Activated naive CD8-positive, alpha-beta T cell treated with anti-CD3 and anti-CD28 coated beads, Interleukin-2, amount 50 U/mL, for 24 hours (primary cell): ENCODE measurements around the gene HMX2.

Experiments
- ATAC-seq: fragments of 150-1000 bp; cut with Tn5 transposase; one replicate; pipeline ENCODE4 v1.10.0; 2021
- DNase-seq: peaks from one replicate; pipeline ENCODE4 v3.0.0; 2021
- H3K27ac Mint-ChIP-seq: one replicate; pipeline ENCODE4 v1.8.0; 2021; ENCODE audit warnings: mild to moderate bottlenecking, mixed read lengths
- H3K27me3 Mint-ChIP-seq: one replicate; pipeline ENCODE4 v1.8.0; 2021; ENCODE audit warnings: mixed read lengths
- H3K36me3 Mint-ChIP-seq: one replicate; pipeline ENCODE4 v1.8.0; 2021; ENCODE audit warnings: low read depth, mixed read lengths
- H3K4me1 Mint-ChIP-seq: one replicate; pipeline ENCODE4 v1.8.0; 2021; ENCODE audit warnings: mixed read lengths
- H3K4me3 Mint-ChIP-seq: one replicate; pipeline ENCODE4 v1.8.0; 2021; ENCODE audit warnings: mild to moderate bottlenecking, moderate library complexity, mixed read lengths
- H3K9me3 Mint-ChIP-seq: one replicate; pipeline ENCODE4 v1.8.0; 2021; ENCODE audit warnings: mixed read lengths

HMX2 gene, protein sequence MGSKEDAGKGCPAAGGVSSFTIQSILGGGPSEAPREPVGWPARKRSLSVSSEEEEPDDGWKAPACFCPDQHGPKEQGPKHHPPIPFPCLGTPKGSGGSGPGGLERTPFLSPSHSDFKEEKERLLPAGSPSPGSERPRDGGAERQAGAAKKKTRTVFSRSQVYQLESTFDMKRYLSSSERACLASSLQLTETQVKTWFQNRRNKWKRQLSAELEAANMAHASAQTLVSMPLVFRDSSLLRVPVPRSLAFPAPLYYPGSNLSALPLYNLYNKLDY

GRCh38 chr10:123147635-123148413 is at the start of gene HMX2:
Gene HMX2, plus strand, starts transcription at chr10:123148136. Its CDS starts 243 bp downstream, at chr10:123148379.
- ATAC-seq, result peak; percentile 13
- Mint-ChIP-seq H3K9me3 (no peaks in the 10 kb centered on the region), H3K4me1 (peaks cover 64% of the 10 kb centered on the region), H3K4me3 (peak within 1 kb of the TSS; percentile 49), H3K27ac (peak within 1 kb of the TSS; percentile 23), H3K27me3 (peaks cover 69% of the 10 kb centered on the region), H3K36me3 (no peaks in the 10 kb centered on the region)
- no peak for DNase-seq

GRCh38 chr10:123100030-123100762 is 47.7 kb upstream of the HMX2 start:
- H3K27ac Mint-ChIP-seq, result no peak overlapping the region
- no peak overlapping the region for H3K4me3 Mint-ChIP-seq
- peaks cover 6% of the 10 kb centered on the region for H3K27me3 Mint-ChIP-seq
- no peak for DNase-seq
- H3K4me1 Mint-ChIP-seq, result no peaks in the 10 kb centered on the region
- no peak for ATAC-seq
- no peaks in the 10 kb centered on the region for H3K9me3 Mint-ChIP-seq
- no peaks in the 10 kb centered on the region for H3K36me3 Mint-ChIP-seq

GRCh38 chr10:123101872-123102271 is 46.1 kb upstream of the HMX2 start:
- no peaks in the 10 kb centered on the region for H3K4me1 Mint-ChIP-seq
- H3K9me3 Mint-ChIP-seq, result no peaks in the 10 kb centered on the region
- no peak for DNase-seq
- no peak for ATAC-seq
- peaks cover 5% of the 10 kb centered on the region for H3K27me3 Mint-ChIP-seq
- no peaks in the 10 kb centered on the region for H3K36me3 Mint-ChIP-seq
- no peak overlapping the region for H3K27ac Mint-ChIP-seq
- H3K4me3 Mint-ChIP-seq, result no peak overlapping the region

DNA sequence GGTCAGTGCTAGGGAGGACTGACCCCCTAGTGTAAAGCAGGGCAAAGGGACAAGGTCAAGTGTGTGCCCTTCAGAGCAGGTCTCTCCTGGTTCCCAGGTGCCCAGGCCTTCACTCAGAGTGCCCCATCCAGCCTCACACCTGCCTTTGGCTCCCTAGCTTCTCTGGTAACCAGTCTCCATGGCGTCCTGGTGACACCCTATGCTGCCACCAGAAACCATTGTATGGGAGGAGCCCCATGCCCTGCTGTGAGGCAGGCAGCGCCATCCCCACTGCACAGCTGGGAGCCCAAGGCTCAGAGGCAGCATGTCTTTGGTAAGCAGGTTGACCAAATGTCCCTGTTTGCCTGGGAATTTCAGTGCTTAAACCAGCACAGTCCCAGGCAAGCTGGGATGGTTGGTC is 45.3 kb upstream of the HMX2 start:
- DNase-seq (no peak), ATAC-seq (no peak)
- no peaks in the 10 kb centered on the region for H3K9me3 Mint-ChIP-seq
- H3K4me3 Mint-ChIP-seq, result no peak overlapping the region
- H3K27me3 Mint-ChIP-seq, result peaks cover 5% of the 10 kb centered on the region
- H3K27ac Mint-ChIP-seq, result no peak overlapping the region
- no peaks in the 10 kb centered on the region for H3K36me3 Mint-ChIP-seq
- no peaks in the 10 kb centered on the region for H3K4me1 Mint-ChIP-seq

DNA sequence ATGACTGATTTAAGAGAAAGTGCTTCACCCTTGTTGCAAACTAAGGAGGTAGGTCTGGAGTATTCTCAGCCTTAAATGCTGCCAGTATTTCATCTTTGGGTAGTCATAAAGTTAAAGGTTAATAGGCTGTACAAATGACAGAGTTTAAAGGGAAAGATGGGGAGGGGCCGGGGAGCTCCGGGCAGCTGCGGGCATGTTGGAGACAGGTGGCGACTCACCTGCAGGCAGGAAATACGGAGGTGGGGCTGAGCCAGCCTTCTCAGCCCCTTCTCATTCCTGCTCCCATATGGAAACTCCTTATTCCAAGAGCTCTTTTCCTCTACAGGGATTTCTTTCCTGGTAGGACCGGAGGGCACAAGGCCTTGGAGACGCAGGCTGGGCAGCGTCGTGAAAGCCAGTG is 44.0 kb upstream of the HMX2 start:
- H3K36me3 Mint-ChIP-seq, result no peaks in the 10 kb centered on the region
- no peaks in the 10 kb centered on the region for H3K9me3 Mint-ChIP-seq
- DNase-seq, result no peak
- no peak overlapping the region for H3K4me3 Mint-ChIP-seq
- H3K27me3 Mint-ChIP-seq, result peaks cover 6% of the 10 kb centered on the region
- no peak overlapping the region for H3K27ac Mint-ChIP-seq
- no peak for ATAC-seq
- H3K4me1 Mint-ChIP-seq, result no peaks in the 10 kb centered on the region

GRCh38 chr10:123109466-123109865 is 38.5 kb upstream of the HMX2 start:
- ATAC-seq, result no peak
- Mint-ChIP-seq H3K27me3 (peaks cover 17% of the 10 kb centered on the region), H3K4me3 (no peak overlapping the region), H3K36me3 (no peaks in the 10 kb centered on the region), H3K4me1 (no peaks in the 10 kb centered on the region), H3K27ac (no peak overlapping the region), H3K9me3 (no peaks in the 10 kb centered on the region)
- no peak for DNase-seq

DNA sequence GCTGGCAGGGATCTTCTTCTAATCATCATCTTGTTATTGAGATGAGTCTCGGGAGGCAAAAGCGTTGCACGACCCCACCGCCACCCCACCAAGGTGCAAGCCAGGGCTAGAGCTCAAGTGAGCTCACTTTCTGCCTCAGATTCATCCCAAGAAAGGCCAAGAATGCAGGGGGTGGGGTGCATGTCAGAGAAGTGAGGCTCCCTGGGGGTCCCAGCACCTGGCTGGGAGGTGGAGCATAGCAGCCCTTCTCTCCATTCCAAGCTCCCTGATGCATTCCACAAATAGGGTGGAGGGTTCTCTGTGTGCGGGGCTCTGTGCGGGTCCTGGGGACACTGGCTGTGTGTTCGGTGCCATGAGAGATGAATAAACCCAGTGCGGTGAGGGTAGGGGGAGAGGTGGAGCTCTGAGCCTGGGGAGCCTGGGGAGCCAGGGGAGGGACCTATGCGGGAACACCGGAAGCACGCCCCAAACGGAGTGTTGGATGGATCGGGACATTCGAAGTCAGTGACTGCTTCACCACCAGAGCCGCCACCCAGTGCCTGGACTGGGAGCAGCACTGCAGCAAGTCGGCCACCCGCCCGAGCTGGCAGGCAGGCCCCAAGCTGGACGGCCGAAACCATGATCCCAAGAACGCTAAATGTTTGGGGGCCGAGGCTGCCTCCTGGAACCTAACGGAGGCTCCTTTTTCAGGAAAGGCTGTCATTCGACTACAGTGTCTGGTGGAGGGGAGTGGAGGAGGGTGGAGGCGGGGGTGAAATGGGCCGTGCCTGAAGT is 30.1 kb upstream of the HMX2 start:
- DNase-seq (no peak), ATAC-seq (no peak)
- Mint-ChIP-seq H3K4me3 (no peak overlapping the region), H3K36me3 (no peaks in the 10 kb centered on the region), H3K27me3 (peaks cover 45% of the 10 kb centered on the region), H3K27ac (no peak overlapping the region), H3K4me1 (no peaks in the 10 kb centered on the region), H3K9me3 (no peaks in the 10 kb centered on the region)

GRCh38 chr10:123119081-123119480 is 28.9 kb upstream of the HMX2 start:
- Mint-ChIP-seq H3K9me3 (no peaks in the 10 kb centered on the region), H3K27me3 (peaks cover 42% of the 10 kb centered on the region)

GRCh38 chr10:123126246-123126645 is 21.7 kb upstream of the HMX2 start:
- ATAC-seq (no peak), DNase-seq (no peak)
- Mint-ChIP-seq H3K4me3 (no peak overlapping the region), H3K4me1 (no peaks in the 10 kb centered on the region), H3K36me3 (no peaks in the 10 kb centered on the region), H3K9me3 (no peaks in the 10 kb centered on the region), H3K27me3 (peaks cover 52% of the 10 kb centered on the region), H3K27ac (no peak overlapping the region)

More at GRCh38 chr10:123119081-123119480, 28.9 kb upstream of the HMX2 start:
- Mint-ChIP-seq H3K4me1 (no peaks in the 10 kb centered on the region), H3K4me3 (no peak overlapping the region), H3K36me3 (no peaks in the 10 kb centered on the region), H3K27ac (no peak overlapping the region)
- ATAC-seq (no peak), DNase-seq (no peak)

- no peak overlapping the region for H3K27ac Mint-ChIP-seq
Observed at GRCh38 chr10:123129618-123130271, 18.2 kb upstream of the HMX2 start.

GRCh38 chr10:123132576-123133477 is 15.1 kb upstream of the HMX2 start:
- ATAC-seq (peak; percentile 50), DNase-seq (peak; percentile 88)
- H3K27ac Mint-ChIP-seq, result peak overlapping the region; percentile 66
- H3K4me1 Mint-ChIP-seq, result peaks cover 26% of the 10 kb centered on the region
- H3K4me3 Mint-ChIP-seq, result peak overlapping the region; percentile 66
- no peaks in the 10 kb centered on the region for H3K9me3 Mint-ChIP-seq
- peaks cover 75% of the 10 kb centered on the region for H3K27me3 Mint-ChIP-seq
- H3K36me3 Mint-ChIP-seq, result no peaks in the 10 kb centered on the region

More at GRCh38 chr10:123129618-123130271, 18.2 kb upstream of the HMX2 start:
- peak; percentile 48 for ATAC-seq
- H3K36me3 Mint-ChIP-seq, result no peaks in the 10 kb centered on the region
- peaks cover 79% of the 10 kb centered on the region for H3K27me3 Mint-ChIP-seq
- no peak overlapping the region for H3K4me3 Mint-ChIP-seq
- peaks cover 17% of the 10 kb centered on the region for H3K4me1 Mint-ChIP-seq
- DNase-seq, result no peak
- no peaks in the 10 kb centered on the region for H3K9me3 Mint-ChIP-seq

DNA sequence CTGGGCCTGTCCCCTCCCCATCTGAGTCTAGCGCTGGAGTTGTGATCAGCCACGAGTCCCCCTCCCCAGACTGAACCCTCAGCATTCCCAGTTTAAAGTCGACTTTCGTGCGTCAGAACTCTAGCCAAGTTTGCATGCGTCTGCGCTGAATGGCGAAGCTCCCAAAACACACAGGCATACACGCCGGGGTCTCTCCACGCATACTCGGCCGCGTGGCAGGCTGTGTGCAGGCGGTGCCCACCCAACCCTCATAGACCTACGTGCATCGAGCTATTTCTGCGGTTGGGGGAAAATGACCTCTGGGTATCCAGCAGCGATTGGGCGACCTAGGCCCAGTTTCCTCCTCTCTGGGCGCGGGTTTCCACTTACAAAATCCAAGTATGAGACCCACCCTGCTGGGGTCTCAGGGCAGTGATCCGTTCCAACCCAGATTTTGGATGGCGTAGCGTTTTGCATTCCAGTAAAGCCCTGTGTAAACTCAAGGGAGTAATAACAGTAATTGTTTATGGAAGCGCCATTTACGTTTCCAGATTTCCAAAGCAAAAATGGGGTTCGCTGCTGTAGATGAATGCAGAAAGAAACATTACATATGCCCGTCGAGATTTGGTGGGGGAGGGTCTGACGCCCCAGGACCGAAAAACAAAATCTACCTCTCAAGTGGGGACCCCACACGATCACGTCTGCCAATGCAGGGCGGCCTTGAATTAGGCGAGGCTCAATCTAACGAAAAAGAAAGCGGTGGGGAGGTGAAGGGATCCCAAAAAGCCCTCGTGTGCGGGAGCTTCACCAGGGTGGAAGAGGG is 14.2 kb upstream of the HMX2 start:
- peaks cover 28% of the 10 kb centered on the region for H3K4me1 Mint-ChIP-seq
- no peak for ATAC-seq
- no peak for DNase-seq
- H3K4me3 Mint-ChIP-seq, result peak overlapping the region; percentile 40
- H3K27me3 Mint-ChIP-seq, result peaks cover 76% of the 10 kb centered on the region
- peak overlapping the region; percentile 39 for H3K27ac Mint-ChIP-seq
- no peaks in the 10 kb centered on the region for H3K36me3 Mint-ChIP-seq
- no peaks in the 10 kb centered on the region for H3K9me3 Mint-ChIP-seq
